GM12878 (cell line): ENCODE measurements around the gene STARD10. TPM values are rescaled to one million over a fixed set of nuclear protein-coding genes. Genes with fewer than 3 reads are reported as not detected.

Source experiments
- ATAC-seq: fragments of 200-7000 bp; cut with Tn5 transposase; 3 replicates; pipeline ENCODE4 v1.9.1; 2020; ENCODE audit warnings: mild to moderate bottlenecking, moderate library complexity
- BruUV-seq: library from RNA; stranded (reverse); fragments of 400-500 nt; replicated peaks from 2 replicates; lab custom pipeline; 2021; lab: Mats Ljungman, UMichigan
- CTCF ChIA-PET: fragments of 300-600 bp; sonication (Branson Sonifier 250); formaldehyde crosslinking; extraction: SDS; loops from one replicate; lab custom pipeline; 2021; ENCODE audit warnings: inconsistent platforms; lab: Yijun Ruan, JAX
- POLR2A ChIA-PET: fragments of 350-600 bp; formaldehyde crosslinking; extraction: SDS; loops from one replicate; lab custom pipeline; 2021; ENCODE audit warnings: inconsistent platforms; lab: Charles Lee
- RAD21 ChIA-PET: fragments of 300-600 bp; sonication (Branson Sonifier 250); formaldehyde crosslinking; loops from one replicate; lab custom pipeline; 2023; ENCODE audit warnings: antibody characterized with exemption; ENCODE audit not compliant: unreplicated experiment; lab: Charles Lee
- SMC1A ChIA-PET: fragments of 300-600 bp; sonication (Branson Sonifier 250); formaldehyde crosslinking; loops from one replicate; lab custom pipeline; 2023; ENCODE audit not compliant: unreplicated experiment, uncharacterized antibody; lab: Charles Lee
- DNase-seq: peaks from one replicate; pipeline ENCODE4 v3.0.0-alpha.2; 2011; ENCODE audit warnings: low read depth, low spot score
- FAIRE-seq: peaks from 3 replicates; lab custom pipeline; 2011; peaks lifted over from hg19 to GRCh38; lab: Jason Lieb, UNC
- H2AFZ ChIP-seq: 2 replicates; pipeline ENCODE4 v1.6.0; 2011; ENCODE audit warnings: low read depth, low read length, control low read depth; ENCODE audit not compliant: control insufficient read depth
- H3K27ac ChIP-seq: 2 replicates; pipeline ENCODE4 v1.5.1; 2011; ENCODE audit warnings: control low read depth; ENCODE audit not compliant: control insufficient read depth, insufficient read depth
- H3K27me3 ChIP-seq, 2 experiments: replicated peaks in 1 of 2; 2 replicates each; pipeline versions ENCODE4 v1.6.0 to v1.6.1; 2011; ENCODE audit warnings: low read length in 1 of 2; ENCODE audit not compliant: control insufficient read depth in 2 of 2, insufficient read depth in 2 of 2
- H3K36me3 ChIP-seq, 2 experiments: 2 replicates each; pipeline ENCODE4 v1.5.1; 2011; ENCODE audit warnings: low read length in 1 of 2; ENCODE audit not compliant: control insufficient read depth in 2 of 2, insufficient read depth in 2 of 2
- H3K4me1 ChIP-seq: 2 replicates; pipeline ENCODE4 v1.6.1; 2011; ENCODE audit warnings: mild to moderate bottlenecking, low read length, moderate library complexity, mixed read lengths; ENCODE audit not compliant: control insufficient read depth, insufficient read depth
- H3K4me2 ChIP-seq: 2 replicates; pipeline ENCODE4 v1.6.0; 2011; ENCODE audit warnings: control low read depth; ENCODE audit not compliant: control insufficient read depth, insufficient read depth
- H3K4me3 ChIP-seq: fragments of 200-600 bp; sonication (generic); 2 replicates; pipeline ENCODE4 v1.5.1; 2016
- H3K79me2 ChIP-seq: 2 replicates; pipeline ENCODE4 v1.6.0; 2011; ENCODE audit warnings: low read length; ENCODE audit not compliant: control insufficient read depth, insufficient read depth
- H3K9ac ChIP-seq: 2 replicates; pipeline ENCODE4 v1.8.0; 2011; ENCODE audit warnings: low read length, control low read depth, mixed read lengths; ENCODE audit not compliant: control insufficient read depth, insufficient read depth
- H3K9me3 ChIP-seq: replicated peaks from 3 replicates; pipeline ENCODE4 v1.5.1; 2011; ENCODE audit warnings: mild to moderate bottlenecking, low read length; ENCODE audit not compliant: control insufficient read depth, insufficient read depth
- H4K20me1 ChIP-seq: 2 replicates; pipeline ENCODE4 v1.6.0; 2011; ENCODE audit not compliant: control insufficient read depth, insufficient read depth
- BACH1 ChIP-seq: fragments of 450-650 bp; IDR thresholded peaks from 2 replicates; pipeline ENCODE4 v1.6.1; 2017; ENCODE audit warnings: mild to moderate bottlenecking, borderline replicate concordance
- ESRRA ChIP-seq: IDR thresholded peaks from 2 replicates; pipeline ENCODE4 v1.6.1; 2012; ENCODE audit warnings: mild to moderate bottlenecking, low read length, improper control_type of control experiment
- HDAC2 ChIP-seq: fragments of 200-600 bp; sonication (generic); IDR thresholded peaks from 2 replicates; pipeline ENCODE4 v1.6.1; 2017
- LARP7 ChIP-seq: fragments of 450-650 bp; IDR thresholded peaks from 2 replicates; pipeline ENCODE4 v1.6.1; 2017; ENCODE audit warnings: mild to moderate bottlenecking
- PML ChIP-seq: IDR thresholded peaks from 2 replicates; pipeline ENCODE4 v1.6.1; 2012; ENCODE audit warnings: low read length, inconsistent platforms
- POLR2A ChIP-seq: IDR thresholded peaks from 2 replicates; pipeline ENCODE4 v1.6.1; 2011; ENCODE audit warnings: low read depth, mild to moderate bottlenecking, low read length
- POLR2AphosphoS2 ChIP-seq: IDR thresholded peaks from 2 replicates; pipeline ENCODE4 v1.6.1; 2011; ENCODE audit warnings: low read depth, mild to moderate bottlenecking, low read length, improper control_type of control experiment, moderate library complexity
- RB1 ChIP-seq: fragments of 450-650 bp; formaldehyde crosslinking; IDR thresholded peaks from 2 replicates; pipeline ENCODE4 v1.6.1; 2017; ENCODE audit warnings: mild to moderate bottlenecking, borderline replicate concordance
- STAT1 ChIP-seq: fragments of 450-650 bp; conservative IDR thresholded peaks from 2 replicates; pipeline ENCODE4 v1.6.1; 2014; ENCODE audit warnings: antibody characterized with exemption, mild to moderate bottlenecking
- ZBED1 ChIP-seq: IDR thresholded peaks from 2 replicates; pipeline ENCODE4 v1.6.1; 2016; ENCODE audit warnings: borderline replicate concordance
- WGBS: methylation state at CpG from one replicate; pipeline ENCODE4 v1.1.6; 2016; ENCODE audit warnings: low lambda C conversion rate; ENCODE audit not compliant: insufficient replicate concordance, insufficient coverage; ENCODE audit errors: missing lambda C conversion rate; 5-methylcytosine and 5-hydroxymethylcytosine counted together
- in situ Hi-C: fragments of 300-500 bp; cut with MboI; formaldehyde crosslinking; loops from 9 replicates; pipeline ENCODE4 v1.14.3; 2018; ENCODE audit warnings: mixed read lengths
- intact Hi-C: fragments of 100-400 bp; cut with micrococcal nuclease; formaldehyde crosslinking; loops from one replicate; pipeline ENCODE4 v1.14.2; 2022; ENCODE audit not compliant: unreplicated experiment
- polyA plus RNA-seq, 11 experiments: library from polyadenylated mRNA; depleted of rRNA in 4 of 11; unstranded in 6 of 11; stranded (reverse) in 5 of 11; fragments of >200 nt; fragmentation: Nextera tagmentation in 4 of 11; fragmentation: Illumina TruSeq in 1 of 11; extraction: Ambion mirVana in 4 of 11; extraction: Trizol in 1 of 11; gene quantifications; 1 replicate in 1 of 11; 2 replicates in 10 of 11; pipeline versions ENCODE4 v1.2.1 to v1.2.3, GENCODE V29; 2011 to 2016; ENCODE audit warnings: inconsistent platforms in 2 of 11, missing spikeins in 2 of 11, low read depth in 1 of 11
- total RNA-seq, 4 experiments: library from RNA; depleted of rRNA in 3 of 4; stranded (reverse); fragments of >200 nt in 3 of 4; fragmentation: Illumina TruSeq in 1 of 4; extraction: Trizol in 1 of 4; gene quantifications; 2 replicates each; pipeline versions ENCODE4 v1.2.1 to v1.2.3, GENCODE V29; 2013 to 2021
- TF ChIP-seq, protein P1 (sequence below): fragments of 450-650 bp; conservative IDR thresholded peaks from 2 replicates; pipeline ENCODE4 v1.6.1; 2017; ENCODE audit warnings: mild to moderate bottlenecking, moderate library complexity
- TF ChIP-seq, protein P2 (sequence below): IDR thresholded peaks from 2 replicates; pipeline ENCODE4 v1.6.1; 2011; ENCODE audit warnings: borderline replicate concordance, low read depth, mild to moderate bottlenecking, moderate library complexity, low read length; ENCODE audit not compliant: insufficient read depth, poor library complexity, severe bottlenecking
- TF ChIP-seq, protein P3 (sequence below): fragments of 450-650 bp; IDR thresholded peaks from 2 replicates; pipeline ENCODE4 v1.6.1; 2016; ENCODE audit warnings: mild to moderate bottlenecking
- TF ChIP-seq, protein P4 (sequence below): IDR thresholded peaks from 2 replicates; pipeline ENCODE4 v1.6.1; 2012; ENCODE audit warnings: low read depth, low read length, improper control_type of control experiment
- TF ChIP-seq, protein P5 (sequence below): fragments of 450-650 bp; IDR thresholded peaks from 2 replicates; pipeline ENCODE4 v1.6.1; 2018; ENCODE audit warnings: mild to moderate bottlenecking, low read depth, moderate library complexity; ENCODE audit not compliant: partially characterized antibody

STARD10 gene
- total and polyA plus RNA-seq, 10 of the 15 experiments (the other 5 are each of a cell fraction or from before 2014, with no cell fraction given): 0.15 to 43.2 (median 23.1) TPM

DNA sequence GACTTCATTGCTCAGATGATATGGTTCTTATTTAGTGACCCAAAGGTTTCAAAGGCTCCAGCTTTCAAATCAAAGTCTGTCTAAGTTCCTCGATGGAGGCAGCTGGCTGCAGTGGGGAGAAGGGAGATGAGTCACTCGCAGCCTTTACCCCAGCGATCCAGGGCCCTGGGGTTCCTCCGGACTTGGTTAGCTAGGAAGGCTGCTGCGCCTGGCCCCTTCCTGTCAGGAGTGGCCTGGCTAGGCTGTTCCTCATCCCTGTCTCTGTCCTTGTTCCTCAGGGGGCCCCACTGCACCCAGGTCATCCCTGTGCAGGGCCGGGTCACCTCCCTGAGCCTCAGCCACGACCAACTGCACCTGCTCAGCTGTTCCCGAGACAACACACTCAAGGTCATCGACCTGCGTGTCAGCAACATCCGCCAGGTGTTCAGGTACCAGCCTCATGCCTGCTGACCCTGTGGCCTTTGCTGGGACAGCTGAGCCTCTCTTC lies 34.3 kb upstream of the STARD10 start:
- peaks cover 23 to 27% of the 10 kb centered on the region in 2 experiments for H3K36me3 ChIP-seq
- in situ Hi-C loops: loop anchor here (5.0 to 25.0 kb wide), 2 partner anchors 359 to 414 kb away; no protein-coding TSS in a partner anchor
- peak overlapping the region; percentile 27; the same call in 1 of the 2 replicates for H3K27ac ChIP-seq
- H3K27me3 ChIP-seq: no peaks in the 10 kb centered on the region
- ChIA-PET POLR2A (interaction anchor here (1.4 to 3.5 kb wide), 2 partner anchors 12 to 349 kb away, joined by 4 to 14 read pairs; no protein-coding TSS in a partner anchor), RAD21 (interaction anchor here (0.7 to 1.6 kb wide), 11 partner anchors 12 to 415 kb away, joined by 3 to 10 read pairs (median 4); partner anchors contain the start of gene STARD10), SMC1A (interaction anchor here (0.8 to 2.3 kb wide), 4 partner anchors 15 to 350 kb away, joined by 3 to 8 read pairs (median 3); no protein-coding TSS in a partner anchor), CTCF (interaction anchor here (0.9 to 8.7 kb wide), 12 partner anchors 12 to 461 kb away, joined by 3 to 128 read pairs (median 5); partner anchors contain the start of gene STARD10)
- H3K79me2 ChIP-seq: no peaks in the 10 kb centered on the region
- H3K9me3 ChIP-seq: no peaks in the 10 kb centered on the region; the same call in 2 of the 3 replicates
- no TSS peak for BruUV-seq
- no peaks in the 10 kb centered on the region; the same call in 1 of the 2 replicates for H4K20me1 ChIP-seq
- no peak overlapping the region for H3K9ac ChIP-seq
- no peak overlapping the region for H3K4me3 ChIP-seq
- DNase-seq: no peak
- WGBS: 47% methylated on average over 11 of the region's 11 CpGs
- H3K4me2 ChIP-seq: no peak overlapping the region
- H2AFZ ChIP-seq: no peak overlapping the region
- intact Hi-C loops: no loop called here
- H3K4me1 ChIP-seq: peaks cover 8% of the 10 kb centered on the region
- FAIRE-seq: no peak
- no peak for ATAC-seq
- TF ChIP-seq POLR2A: peak; percentile 68; the same call in 1 of the 2 replicates
- TF ChIP-seq, protein P1, sequence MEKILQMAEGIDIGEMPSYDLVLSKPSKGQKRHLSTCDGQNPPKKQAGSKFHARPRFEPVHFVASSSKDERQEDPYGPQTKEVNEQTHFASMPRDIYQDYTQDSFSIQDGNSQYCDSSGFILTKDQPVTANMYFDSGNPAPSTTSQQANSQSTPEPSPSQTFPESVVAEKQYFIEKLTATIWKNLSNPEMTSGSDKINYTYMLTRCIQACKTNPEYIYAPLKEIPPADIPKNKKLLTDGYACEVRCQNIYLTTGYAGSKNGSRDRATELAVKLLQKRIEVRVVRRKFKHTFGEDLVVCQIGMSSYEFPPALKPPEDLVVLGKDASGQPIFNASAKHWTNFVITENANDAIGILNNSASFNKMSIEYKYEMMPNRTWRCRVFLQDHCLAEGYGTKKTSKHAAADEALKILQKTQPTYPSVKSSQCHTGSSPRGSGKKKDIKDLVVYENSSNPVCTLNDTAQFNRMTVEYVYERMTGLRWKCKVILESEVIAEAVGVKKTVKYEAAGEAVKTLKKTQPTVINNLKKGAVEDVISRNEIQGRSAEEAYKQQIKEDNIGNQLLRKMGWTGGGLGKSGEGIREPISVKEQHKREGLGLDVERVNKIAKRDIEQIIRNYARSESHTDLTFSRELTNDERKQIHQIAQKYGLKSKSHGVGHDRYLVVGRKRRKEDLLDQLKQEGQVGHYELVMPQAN: no peak
- TF ChIP-seq ESRRA: no peak
- no peak for TF ChIP-seq LARP7
- TF ChIP-seq ZBED1: no peak
- TF ChIP-seq POLR2AphosphoS2: 0 out of 2 replicates have a peak, but pooled peaks have one; percentile 5
- no peak for TF ChIP-seq RB1
- TF ChIP-seq, protein P2, sequence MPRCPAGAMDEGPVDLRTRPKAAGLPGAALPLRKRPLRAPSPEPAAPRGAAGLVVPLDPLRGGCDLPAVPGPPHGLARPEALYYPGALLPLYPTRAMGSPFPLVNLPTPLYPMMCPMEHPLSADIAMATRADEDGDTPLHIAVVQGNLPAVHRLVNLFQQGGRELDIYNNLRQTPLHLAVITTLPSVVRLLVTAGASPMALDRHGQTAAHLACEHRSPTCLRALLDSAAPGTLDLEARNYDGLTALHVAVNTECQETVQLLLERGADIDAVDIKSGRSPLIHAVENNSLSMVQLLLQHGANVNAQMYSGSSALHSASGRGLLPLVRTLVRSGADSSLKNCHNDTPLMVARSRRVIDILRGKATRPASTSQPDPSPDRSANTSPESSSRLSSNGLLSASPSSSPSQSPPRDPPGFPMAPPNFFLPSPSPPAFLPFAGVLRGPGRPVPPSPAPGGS: peak; percentile 7
- TF ChIP-seq, protein P3, sequence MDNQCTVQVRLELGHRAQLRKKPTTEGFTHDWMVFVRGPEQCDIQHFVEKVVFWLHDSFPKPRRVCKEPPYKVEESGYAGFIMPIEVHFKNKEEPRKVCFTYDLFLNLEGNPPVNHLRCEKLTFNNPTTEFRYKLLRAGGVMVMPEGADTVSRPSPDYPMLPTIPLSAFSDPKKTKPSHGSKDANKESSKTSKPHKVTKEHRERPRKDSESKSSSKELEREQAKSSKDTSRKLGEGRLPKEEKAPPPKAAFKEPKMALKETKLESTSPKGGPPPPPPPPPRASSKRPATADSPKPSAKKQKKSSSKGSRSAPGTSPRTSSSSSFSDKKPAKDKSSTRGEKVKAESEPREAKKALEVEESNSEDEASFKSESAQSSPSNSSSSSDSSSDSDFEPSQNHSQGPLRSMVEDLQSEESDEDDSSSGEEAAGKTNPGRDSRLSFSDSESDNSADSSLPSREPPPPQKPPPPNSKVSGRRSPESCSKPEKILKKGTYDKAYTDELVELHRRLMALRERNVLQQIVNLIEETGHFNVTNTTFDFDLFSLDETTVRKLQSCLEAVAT: 0 out of 2 replicates have a peak, but pooled peaks have one; percentile 1
- TF ChIP-seq, protein P4, sequence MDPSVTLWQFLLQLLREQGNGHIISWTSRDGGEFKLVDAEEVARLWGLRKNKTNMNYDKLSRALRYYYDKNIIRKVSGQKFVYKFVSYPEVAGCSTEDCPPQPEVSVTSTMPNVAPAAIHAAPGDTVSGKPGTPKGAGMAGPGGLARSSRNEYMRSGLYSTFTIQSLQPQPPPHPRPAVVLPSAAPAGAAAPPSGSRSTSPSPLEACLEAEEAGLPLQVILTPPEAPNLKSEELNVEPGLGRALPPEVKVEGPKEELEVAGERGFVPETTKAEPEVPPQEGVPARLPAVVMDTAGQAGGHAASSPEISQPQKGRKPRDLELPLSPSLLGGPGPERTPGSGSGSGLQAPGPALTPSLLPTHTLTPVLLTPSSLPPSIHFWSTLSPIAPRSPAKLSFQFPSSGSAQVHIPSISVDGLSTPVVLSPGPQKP: no peak
- TF ChIP-seq PML: no peak
- TF ChIP-seq HDAC2: no peak
- no peak for TF ChIP-seq BACH1
- TF ChIP-seq, protein P5, sequence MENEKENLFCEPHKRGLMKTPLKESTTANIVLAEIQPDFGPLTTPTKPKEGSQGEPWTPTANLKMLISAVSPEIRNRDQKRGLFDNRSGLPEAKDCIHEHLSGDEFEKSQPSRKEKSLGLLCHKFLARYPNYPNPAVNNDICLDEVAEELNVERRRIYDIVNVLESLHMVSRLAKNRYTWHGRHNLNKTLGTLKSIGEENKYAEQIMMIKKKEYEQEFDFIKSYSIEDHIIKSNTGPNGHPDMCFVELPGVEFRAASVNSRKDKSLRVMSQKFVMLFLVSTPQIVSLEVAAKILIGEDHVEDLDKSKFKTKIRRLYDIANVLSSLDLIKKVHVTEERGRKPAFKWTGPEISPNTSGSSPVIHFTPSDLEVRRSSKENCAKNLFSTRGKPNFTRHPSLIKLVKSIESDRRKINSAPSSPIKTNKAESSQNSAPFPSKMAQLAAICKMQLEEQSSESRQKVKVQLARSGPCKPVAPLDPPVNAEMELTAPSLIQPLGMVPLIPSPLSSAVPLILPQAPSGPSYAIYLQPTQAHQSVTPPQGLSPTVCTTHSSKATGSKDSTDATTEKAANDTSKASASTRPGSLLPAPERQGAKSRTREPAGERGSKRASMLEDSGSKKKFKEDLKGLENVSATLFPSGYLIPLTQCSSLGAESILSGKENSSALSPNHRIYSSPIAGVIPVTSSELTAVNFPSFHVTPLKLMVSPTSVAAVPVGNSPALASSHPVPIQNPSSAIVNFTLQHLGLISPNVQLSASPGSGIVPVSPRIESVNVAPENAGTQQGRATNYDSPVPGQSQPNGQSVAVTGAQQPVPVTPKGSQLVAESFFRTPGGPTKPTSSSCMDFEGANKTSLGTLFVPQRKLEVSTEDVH: no peak
- TF ChIP-seq STAT1: no peak
